PC-9 (cell line): ENCODE data around the gene ZNF652. TPM values are rescaled to one million over a fixed set of nuclear protein-coding genes. Genes with fewer than 3 reads are reported as not detected.

ENCODE experiments used
- BruUV-seq: library from RNA; stranded (reverse); fragments of 400-500 nt; replicated peaks from 2 replicates; lab custom pipeline; 2021; lab: Mats Ljungman, UMichigan
- CTCF ChIA-PET: fragments of 300-600 bp; sonication (Branson Sonifier 250); formaldehyde crosslinking; loops from one replicate; lab custom pipeline; 2022; ENCODE audit warnings: antibody characterized with exemption; lab: Charles Lee
- POLR2A ChIA-PET: fragments of 300-600 bp; sonication (Branson Sonifier 250); formaldehyde crosslinking; loops from one replicate; lab custom pipeline; 2022; ENCODE audit warnings: antibody characterized with exemption; ENCODE audit not compliant: unreplicated experiment; lab: Charles Lee
- DNase-seq, 2 experiments: peaks; one replicate each; pipeline versions ENCODE4 v3.0.0 to v3.0.0-alpha.2; 2015 to 2022; ENCODE audit warnings: mixed read lengths in 1 of 2
- H2AFZ ChIP-seq: fragments of 200-600 bp; sonication (generic); 2 replicates; pipeline ENCODE4 v1.8.1; 2017; ENCODE audit warnings: antibody characterized with exemption
- H3F3A ChIP-seq: fragments of 200-600 bp; sonication (generic); 2 replicates; pipeline ENCODE4 v1.8.1; 2017; ENCODE audit warnings: antibody characterized with exemption, mild to moderate bottlenecking, low read depth; ENCODE audit not compliant: insufficient read depth
- H3K27ac ChIP-seq: fragments of 200-600 bp; sonication (generic); 2 replicates; pipeline ENCODE4 v1.6.1; 2016; ENCODE audit warnings: mixed run types
- H3K27me3 ChIP-seq: fragments of 200-600 bp; sonication (generic); 2 replicates; pipeline ENCODE4 v1.6.1; 2016; ENCODE audit warnings: low read depth, mixed run types; ENCODE audit not compliant: insufficient read depth
- H3K36me3 ChIP-seq: fragments of 200-600 bp; sonication (generic); 2 replicates; pipeline ENCODE4 v1.6.1; 2016; ENCODE audit warnings: low read depth, mixed run types
- H3K4me1 ChIP-seq: fragments of 200-600 bp; sonication (generic); replicated peaks from 2 replicates; pipeline ENCODE4 v1.6.1; 2016; ENCODE audit warnings: mixed run types; ENCODE audit not compliant: insufficient read depth
- H3K4me2 ChIP-seq: fragments of 200-600 bp; sonication (generic); 2 replicates; pipeline ENCODE4 v1.6.1; 2017; ENCODE audit warnings: mixed run types
- H3K4me3 ChIP-seq: fragments of 200-600 bp; sonication (generic); 2 replicates; pipeline ENCODE4 v1.6.1; 2016; ENCODE audit warnings: mixed run types
- H3K79me2 ChIP-seq: fragments of 200-600 bp; sonication (generic); 2 replicates; pipeline ENCODE4 v1.6.1; 2017; ENCODE audit warnings: low read depth, mixed run types
- H3K9me2 ChIP-seq: fragments of 200-600 bp; sonication (generic); 2 replicates; pipeline ENCODE4 v1.8.1; 2017; ENCODE audit warnings: mild to moderate bottlenecking; ENCODE audit not compliant: insufficient read depth
- H3K9me3 ChIP-seq: fragments of 200-600 bp; sonication (generic); 2 replicates; pipeline ENCODE4 v1.8.1; 2016; ENCODE audit warnings: low read depth; ENCODE audit not compliant: insufficient read depth
- H4K20me1 ChIP-seq: fragments of 200-600 bp; sonication (generic); 2 replicates; pipeline ENCODE4 v1.8.1; 2017; ENCODE audit not compliant: insufficient read depth
- EZH2 ChIP-seq: fragments of 200-600 bp; sonication (generic); IDR thresholded peaks from 2 replicates; pipeline ENCODE4 v1.8.0; 2017; ENCODE audit warnings: antibody characterized with exemption, low read depth
- intact Hi-C: fragments of 100-400 bp; cut with micrococcal nuclease; formaldehyde crosslinking; loops from one replicate; pipeline ENCODE4 v1.10.0; 2022; ENCODE audit not compliant: unreplicated experiment
- total RNA-seq: library from RNA; stranded (reverse); gene quantifications from 2 replicates; pipeline ENCODE4 v1.2.3, GENCODE V29; 2021
- TF ChIP-seq, protein P1 (sequence below): fragments of 200-600 bp; sonication (generic); conservative IDR thresholded peaks from 2 replicates; pipeline ENCODE4 v1.6.1; 2017; ENCODE audit warnings: mixed run types, antibody characterized with exemption, mild to moderate bottlenecking, moderate library complexity

The ZNF652 gene
- total RNA-seq, 1 experiment from 2014 or later: 49.8 TPM

- H3K4me1 ChIP-seq: peaks cover 8% of the 10 kb centered on the region
These were observed 43.5 kb downstream of the ZNF652 start for GRCh38 chr17:49318435-49318965.

GRCh38 chr17:49316889-49317675, 45.0 kb downstream of the ZNF652 start:
- Histone ChIP-seq H3K27me3 (no peaks in the 10 kb centered on the region), H3K9me3 (no peaks in the 10 kb centered on the region), H3K4me1 (peaks cover 8% of the 10 kb centered on the region), H3K79me2 (no peaks in the 10 kb centered on the region), H3K9me2 (no peaks in the 10 kb centered on the region), H3K27ac (no peak overlapping the region), H3K36me3 (peaks cover 5% of the 10 kb centered on the region; the same call in 1 of the 2 replicates), H2AFZ (no peak overlapping the region), H4K20me1 (peaks cover 6% of the 10 kb centered on the region), H3K4me2 (no peak overlapping the region), H3K4me3 (no peak overlapping the region), H3F3A (peaks cover 25% of the 10 kb centered on the region; the same call in 1 of the 2 replicates)
- DNase-seq: no peak
- intact Hi-C loops: no loop called here
- ChIA-PET POLR2A (interaction anchor here (0.6 kb wide), 1 partner anchor 41 kb away, joined by 4 read pairs; no protein-coding TSS in a partner anchor), CTCF (interaction anchor here (0.6 kb wide), 1 partner anchor 96 kb away, joined by 4 read pairs; no protein-coding TSS in a partner anchor)
- TF ChIP-seq, protein P1, sequence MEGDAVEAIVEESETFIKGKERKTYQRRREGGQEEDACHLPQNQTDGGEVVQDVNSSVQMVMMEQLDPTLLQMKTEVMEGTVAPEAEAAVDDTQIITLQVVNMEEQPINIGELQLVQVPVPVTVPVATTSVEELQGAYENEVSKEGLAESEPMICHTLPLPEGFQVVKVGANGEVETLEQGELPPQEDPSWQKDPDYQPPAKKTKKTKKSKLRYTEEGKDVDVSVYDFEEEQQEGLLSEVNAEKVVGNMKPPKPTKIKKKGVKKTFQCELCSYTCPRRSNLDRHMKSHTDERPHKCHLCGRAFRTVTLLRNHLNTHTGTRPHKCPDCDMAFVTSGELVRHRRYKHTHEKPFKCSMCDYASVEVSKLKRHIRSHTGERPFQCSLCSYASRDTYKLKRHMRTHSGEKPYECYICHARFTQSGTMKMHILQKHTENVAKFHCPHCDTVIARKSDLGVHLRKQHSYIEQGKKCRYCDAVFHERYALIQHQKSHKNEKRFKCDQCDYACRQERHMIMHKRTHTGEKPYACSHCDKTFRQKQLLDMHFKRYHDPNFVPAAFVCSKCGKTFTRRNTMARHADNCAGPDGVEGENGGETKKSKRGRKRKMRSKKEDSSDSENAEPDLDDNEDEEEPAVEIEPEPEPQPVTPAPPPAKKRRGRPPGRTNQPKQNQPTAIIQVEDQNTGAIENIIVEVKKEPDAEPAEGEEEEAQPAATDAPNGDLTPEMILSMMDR: no peak
- TF ChIP-seq EZH2: no peak
- no TSS peak for BruUV-seq

More at GRCh38 chr17:49318435-49318965, 43.5 kb downstream of the ZNF652 start:
- intact Hi-C loops: no loop called here
- Histone ChIP-seq H3K27ac (no peak overlapping the region), H3F3A (peaks cover 25% of the 10 kb centered on the region; the same call in 1 of the 2 replicates), H3K9me3 (no peaks in the 10 kb centered on the region), H3K79me2 (no peaks in the 10 kb centered on the region), H3K27me3 (no peaks in the 10 kb centered on the region), H3K4me2 (no peak overlapping the region), H3K36me3 (no peaks in the 10 kb centered on the region), H2AFZ (no peak overlapping the region), H3K9me2 (no peaks in the 10 kb centered on the region), H4K20me1 (peaks cover 3% of the 10 kb centered on the region), H3K4me3 (no peak overlapping the region)
- no peak for DNase-seq
- BruUV-seq: no TSS peak
- TF ChIP-seq, protein P1: no peak
- no peak for TF ChIP-seq EZH2
- ChIA-PET CTCF (interaction anchor here (0.8 kb wide), 1 partner anchor 80 kb away, joined by 3 read pairs; no protein-coding TSS in a partner anchor), POLR2A (no interaction called here)

DNA sequence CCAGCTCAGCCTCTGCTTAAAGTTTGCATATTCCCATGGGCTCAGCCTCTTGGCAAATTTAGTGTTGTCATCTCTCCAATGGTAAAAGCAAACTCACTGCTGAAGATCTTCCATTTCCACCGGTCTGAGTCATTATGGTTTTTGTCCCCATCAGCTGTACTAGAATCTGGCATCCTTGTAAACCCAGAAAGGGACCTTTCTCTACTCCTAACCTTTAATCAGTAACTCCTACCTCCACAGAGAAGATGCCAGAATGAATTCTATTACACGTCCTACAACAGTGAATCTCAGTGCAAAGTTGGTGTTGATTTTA, 45.8 kb downstream of the ZNF652 start:
- H3K27ac ChIP-seq: no peak overlapping the region; the same call in 1 of the 2 replicates
- POLR2A ChIA-PET: no interaction called here
- intact Hi-C loops: no loop called here

More for the DNA sequence above, 45.8 kb downstream of the ZNF652 start:
- Histone ChIP-seq H3K4me2 (peak overlapping the region; percentile 49; the same call in 1 of the 2 replicates), H3F3A (peaks cover 29% of the 10 kb centered on the region; the same call in 1 of the 2 replicates), H3K79me2 (no peaks in the 10 kb centered on the region), H4K20me1 (peaks cover 6% of the 10 kb centered on the region), H3K9me3 (no peaks in the 10 kb centered on the region), H3K27me3 (no peaks in the 10 kb centered on the region), H3K4me1 (peaks cover 8% of the 10 kb centered on the region), H3K4me3 (no peak overlapping the region), H3K36me3 (peaks cover 12% of the 10 kb centered on the region; the same call in 1 of the 2 replicates), H3K9me2 (no peaks in the 10 kb centered on the region), H2AFZ (no peak overlapping the region)
- no peak for DNase-seq
- CTCF ChIA-PET: interaction anchor here (0.6 to 1.0 kb wide), 4 partner anchors 9 to 438 kb away, joined by 3 to 4 read pairs (median 3); no protein-coding TSS in a partner anchor
- no TSS peak for BruUV-seq
- TF ChIP-seq, protein P1: no peak
- TF ChIP-seq EZH2: no peak
